B cell (primary cell): ENCODE data around the gene HNRNPC. TPM values are rescaled to one million over a fixed set of nuclear protein-coding genes. Genes with fewer than 3 reads are reported as not detected.
"Not testable (repeated sequence)": the region's sequence is repeated elsewhere in the genome, so short reads cannot be mapped to it uniquely, and the experiment has no call there.

Experiments
- ATAC-seq: fragments of 200-7000 bp; cut with Tn5 transposase; one replicate; pipeline ENCODE4 v1.10.0; 2021; ENCODE audit warnings: low read depth, mild to moderate bottlenecking, moderate number of reproducible peaks, moderate library complexity
- CTCF ChIA-PET: fragments of 350-600 bp; sonication (Branson Sonifier 250); formaldehyde crosslinking; loops from one replicate; lab custom pipeline; 2021; ENCODE audit warnings: antibody characterized with exemption, inconsistent platforms; lab: Charles Lee
- POLR2A ChIA-PET: fragments of 350-600 bp; sonication (Branson Sonifier 250); formaldehyde crosslinking; loops from one replicate; lab custom pipeline; 2021; ENCODE audit warnings: antibody characterized with exemption; lab: Charles Lee
- DNase-seq: peaks from one replicate; pipeline ENCODE4 v3.0.0; 2013
- H2AFZ ChIP-seq: 2 replicates; pipeline ENCODE4 v1.6.1; 2012; ENCODE audit warnings: mild to moderate bottlenecking, low read depth, low read length; ENCODE audit not compliant: insufficient read depth, poor library complexity, severe bottlenecking
- H3K27ac ChIP-seq, 2 donors: 1 replicate in 1 of 2; 2 replicates in 1 of 2; pipeline ENCODE4 v1.5.1; 2012 to 2013; ENCODE audit warnings: low read length in 2 of 2, mild to moderate bottlenecking in 2 of 2, moderate library complexity in 1 of 2
- H3K27me3 ChIP-seq, 4 experiments: fragments of 200-600 bp in 1 of 4; sonication (generic) in 1 of 4; replicated peaks in 1 of 4; 1 replicate in 2 of 4; 2 replicates in 2 of 4; pipeline versions ENCODE4 v1.6.1 to v1.7.0; 2013 to 2016; ENCODE audit warnings: low read length in 3 of 4, mild to moderate bottlenecking in 2 of 4, mixed read lengths in 1 of 4, moderate library complexity in 1 of 4; ENCODE audit not compliant: insufficient read depth in 4 of 4, control insufficient read depth in 3 of 4; ENCODE audit errors: control extremely low read depth in 1 of 4
- H3K36me3 ChIP-seq, 2 experiments: replicated peaks in 1 of 2; 1 replicate in 1 of 2; 2 replicates in 1 of 2; pipeline versions ENCODE4 v1.6.1 to v1.7.1; 2013; ENCODE audit warnings: low read length in 1 of 2; ENCODE audit not compliant: insufficient read depth in 2 of 2, control insufficient read depth in 1 of 2; ENCODE audit errors: control extremely low read depth in 1 of 2, extremely low read depth in 1 of 2
- H3K4me1 ChIP-seq, 2 donors: fragments of 200-600 bp in 1 of 2; sonication (generic) in 1 of 2; 1 replicate in 1 of 2; 2 replicates in 1 of 2; pipeline versions ENCODE4 v1.5.1 to v1.6.1; 2013 to 2017; ENCODE audit warnings: low read length in 2 of 2; ENCODE audit not compliant: control insufficient read depth in 2 of 2, insufficient read depth in 2 of 2
- H3K4me2 ChIP-seq: replicated peaks from 2 replicates; pipeline ENCODE3; 2012; ENCODE audit warnings: mild to moderate bottlenecking, low read depth, low read length; ENCODE audit not compliant: poor library complexity, severe bottlenecking
- H3K4me3 ChIP-seq, 5 experiments: fragments of 200-600 bp in 1 of 5; sonication (generic) in 1 of 5; 1 replicate in 3 of 5; 2 replicates in 2 of 5; pipeline versions ENCODE4 v1.5.1 to v1.7.0; 2011 to 2016; ENCODE audit warnings: low read length in 4 of 5, mild to moderate bottlenecking in 4 of 5, low read depth in 2 of 5, control low read depth in 1 of 5, moderate library complexity in 1 of 5; ENCODE audit not compliant: insufficient read depth in 1 of 5; ENCODE audit errors: control extremely low read depth in 1 of 5, extremely low read depth in 1 of 5
- H3K79me2 ChIP-seq: fragments of 200-600 bp; sonication (generic); one replicate; pipeline ENCODE4 v1.6.0; 2016; ENCODE audit warnings: low read length; ENCODE audit not compliant: control insufficient read depth, insufficient read depth
- H3K9ac ChIP-seq: fragments of 200-600 bp; sonication (generic); 2 replicates; pipeline ENCODE4 v1.6.1; 2017; ENCODE audit warnings: mild to moderate bottlenecking, low read length, moderate library complexity
- H3K9me3 ChIP-seq, 3 donors: one replicate each; pipeline versions ENCODE4 v1.6.1 to v1.7.1; 2013; ENCODE audit warnings: low read length in 2 of 3; ENCODE audit not compliant: control insufficient read depth in 2 of 3, insufficient read depth in 1 of 3; ENCODE audit errors: control extremely low read depth in 1 of 3
- H4K20me1 ChIP-seq: 2 replicates; pipeline ENCODE4 v1.6.0; 2012; ENCODE audit warnings: mild to moderate bottlenecking, low read length; ENCODE audit not compliant: insufficient read depth, control insufficient read depth, poor library complexity, severe bottlenecking
- H3K27ac Mint-ChIP-seq: one replicate; pipeline ENCODE4 v1.8.0; 2021; ENCODE audit warnings: mixed read lengths
- H3K27me3 Mint-ChIP-seq: one replicate; pipeline ENCODE4 v1.8.0; 2021; ENCODE audit warnings: mixed read lengths
- H3K4me1 Mint-ChIP-seq: one replicate; pipeline ENCODE4 v1.8.0; 2021; ENCODE audit warnings: mixed read lengths
- H3K4me3 Mint-ChIP-seq: one replicate; pipeline ENCODE4 v1.8.0; 2021; ENCODE audit warnings: mixed read lengths
- H3K9me3 Mint-ChIP-seq: one replicate; pipeline ENCODE4 v1.8.0; 2022; ENCODE audit warnings: mixed read lengths; ENCODE audit not compliant: insufficient read depth
- EZH2 ChIP-seq: IDR thresholded peaks from 2 replicates; pipeline ENCODE4 v1.6.1; 2012; ENCODE audit warnings: borderline replicate concordance, low read depth, mild to moderate bottlenecking, moderate library complexity, low read length; ENCODE audit not compliant: insufficient read depth, poor library complexity, severe bottlenecking
- WGBS: methylation state at CpG from one replicate; pipeline ENCODE4 v1.1.5; 2013; ENCODE audit warnings: missing lambda C conversion rate; ENCODE audit not compliant: insufficient coverage; 5-methylcytosine and 5-hydroxymethylcytosine counted together
- intact Hi-C: fragments of 100-400 bp; cut with micrococcal nuclease; formaldehyde crosslinking; loops from one replicate; pipeline ENCODE4 v1.10.0; 2022
- polyA plus RNA-seq: library from polyadenylated mRNA; depleted of rRNA; stranded (reverse); fragments of >200 nt; gene quantifications from 2 replicates; pipeline ENCODE4 v1.2.3, GENCODE V29; 2012
- total RNA-seq, 2 donors: library from RNA; stranded (reverse); fragments of 120-200 nt in 1 of 2; gene quantifications; 1 replicate in 1 of 2; 2 replicates in 1 of 2; pipeline versions ENCODE4 v1.2.3 to v1.2.4, GENCODE V29; 2013 to 2022
- TF ChIP-seq, protein P1 (sequence below): fragments of 200-600 bp; IDR thresholded peaks from one replicate; pipeline ENCODE4 v1.8.0; 2022; ENCODE audit warnings: antibody characterized with exemption, mild to moderate bottlenecking

HNRNPC gene
- total and polyA plus RNA-seq, 2 donors (not counting 1 experiment from before 2014, with no cell fraction given) = 358 to 497 TPM

DNA sequence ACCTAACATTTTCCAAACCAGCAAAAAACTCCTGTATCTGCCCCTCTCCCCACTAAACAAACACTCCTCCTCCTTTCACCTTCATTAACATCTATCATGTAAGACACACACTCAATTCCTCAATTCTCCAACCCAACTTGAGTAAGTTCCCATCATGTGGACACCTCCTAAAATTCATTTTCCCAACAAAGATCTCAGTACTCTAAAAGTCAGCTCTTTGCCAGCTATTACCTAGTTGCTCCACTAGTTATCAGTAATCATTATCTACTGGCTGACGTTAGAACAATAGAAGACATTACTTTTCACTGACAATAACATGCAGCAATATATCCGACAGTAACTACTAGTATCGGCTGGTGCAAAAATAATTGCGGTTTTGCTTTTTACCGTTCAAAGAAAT lies 42.1 kb downstream of the HNRNPC start:
- Histone ChIP-seq H3K36me3 (peaks cover 15 to 97% of the 10 kb centered on the region in 2 experiments), H3K9ac (no peak overlapping the region), H4K20me1 (peaks cover 84% of the 10 kb centered on the region), H3K4me3 (no peak overlapping the region), H3K27me3 (no peaks in the 10 kb centered on the region), H2AFZ (no peak overlapping the region), H3K9me3 (no peaks in the 10 kb centered on the region), H3K27ac (no peak overlapping the region), H3K79me2 (peaks cover 100% of the 10 kb centered on the region), H3K4me1 (peaks cover 0 to 1% of the 10 kb centered on the region in 2 donors), H3K4me2 (no peak overlapping the region)
- H3K27ac Mint-ChIP-seq = no peak overlapping the region
- ATAC-seq (no peak), DNase-seq (no peak)
- POLR2A ChIA-PET = interaction anchor here (0.6 kb wide), 1 partner anchor 23 kb away, joined by 5 read pairs; no protein-coding TSS in a partner anchor
- intact Hi-C loops = loop anchor here (5.0 kb wide), 1 partner anchor 35 kb away; no protein-coding TSS in a partner anchor
- H3K27me3 Mint-ChIP-seq = no peaks in the 10 kb centered on the region
- H3K4me1 Mint-ChIP-seq = peaks cover 25% of the 10 kb centered on the region
- H3K4me3 Mint-ChIP-seq = no peak overlapping the region
- TF ChIP-seq, protein P1, sequence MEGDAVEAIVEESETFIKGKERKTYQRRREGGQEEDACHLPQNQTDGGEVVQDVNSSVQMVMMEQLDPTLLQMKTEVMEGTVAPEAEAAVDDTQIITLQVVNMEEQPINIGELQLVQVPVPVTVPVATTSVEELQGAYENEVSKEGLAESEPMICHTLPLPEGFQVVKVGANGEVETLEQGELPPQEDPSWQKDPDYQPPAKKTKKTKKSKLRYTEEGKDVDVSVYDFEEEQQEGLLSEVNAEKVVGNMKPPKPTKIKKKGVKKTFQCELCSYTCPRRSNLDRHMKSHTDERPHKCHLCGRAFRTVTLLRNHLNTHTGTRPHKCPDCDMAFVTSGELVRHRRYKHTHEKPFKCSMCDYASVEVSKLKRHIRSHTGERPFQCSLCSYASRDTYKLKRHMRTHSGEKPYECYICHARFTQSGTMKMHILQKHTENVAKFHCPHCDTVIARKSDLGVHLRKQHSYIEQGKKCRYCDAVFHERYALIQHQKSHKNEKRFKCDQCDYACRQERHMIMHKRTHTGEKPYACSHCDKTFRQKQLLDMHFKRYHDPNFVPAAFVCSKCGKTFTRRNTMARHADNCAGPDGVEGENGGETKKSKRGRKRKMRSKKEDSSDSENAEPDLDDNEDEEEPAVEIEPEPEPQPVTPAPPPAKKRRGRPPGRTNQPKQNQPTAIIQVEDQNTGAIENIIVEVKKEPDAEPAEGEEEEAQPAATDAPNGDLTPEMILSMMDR = no peak
- TF ChIP-seq EZH2 = no peak
- no peaks in the 10 kb centered on the region for H3K9me3 Mint-ChIP-seq
- CTCF ChIA-PET = no interaction called here
- no CpG with 5 or more reads among the region's 5 CpGs for WGBS

DNA sequence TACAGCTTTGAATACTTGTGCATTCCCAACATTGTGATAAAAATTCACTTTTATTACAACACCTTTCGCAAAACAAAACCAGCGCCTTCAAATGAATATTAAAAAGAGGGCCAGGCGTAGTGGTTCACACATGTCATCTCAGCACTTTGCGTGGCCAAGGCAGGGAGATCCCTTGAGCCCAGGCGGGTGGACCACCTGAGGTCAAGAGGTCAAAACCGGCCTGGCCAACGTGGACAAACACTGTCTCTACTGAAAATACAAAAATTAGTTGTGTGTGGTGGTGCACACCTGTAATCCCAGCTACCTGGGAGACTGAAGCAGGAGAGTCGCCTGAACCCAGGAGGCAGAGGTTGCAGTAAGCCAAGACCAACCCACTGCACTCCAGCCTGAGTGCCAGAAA lies 42.8 kb downstream of the HNRNPC start:
- no peak for DNase-seq

DNA sequence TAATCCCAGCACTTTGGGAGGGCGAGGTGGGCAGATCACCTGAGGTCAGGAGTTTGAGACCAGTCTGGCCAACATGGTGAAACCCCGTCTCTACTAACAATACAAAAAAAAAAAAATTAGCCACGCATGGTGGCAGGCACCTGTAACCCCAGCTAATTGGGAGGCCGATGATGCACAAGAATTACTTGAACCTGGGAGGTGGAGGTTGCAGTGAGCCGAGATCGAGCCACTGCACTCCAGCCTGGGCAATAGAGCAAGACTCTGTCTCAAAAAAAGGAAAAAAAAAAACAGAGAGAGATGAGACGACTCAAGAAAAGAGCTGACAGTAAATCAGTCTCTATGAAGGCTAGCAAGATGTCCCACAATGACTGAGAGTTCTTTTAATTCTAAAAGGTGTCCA lies 44.1 kb downstream of the HNRNPC start:
- CTCF ChIA-PET, POLR2A ChIA-PET, H3K4me3 ChIP-seq, H3K4me3 Mint-ChIP-seq, H2AFZ ChIP-seq, H3K27ac ChIP-seq, H3K27me3 Mint-ChIP-seq, H3K4me2 ChIP-seq, H3K27me3 ChIP-seq, H3K9me3 Mint-ChIP-seq, DNase-seq, H3K4me1 ChIP-seq, ATAC-seq, H3K27ac Mint-ChIP-seq, H3K9me3 ChIP-seq, H3K9ac ChIP-seq: not testable (repeated sequence)
- Histone ChIP-seq H3K36me3 (peaks cover 5 to 91% of the 10 kb centered on the region in 2 experiments), H4K20me1 (peaks cover 86% of the 10 kb centered on the region), H3K79me2 (peaks cover 100% of the 10 kb centered on the region)
- 92% methylated on average over 5 of the region's 7 CpGs for WGBS
- intact Hi-C loops = loop anchor here (5.0 kb wide), 1 partner anchor 37 kb away; no protein-coding TSS in a partner anchor
- peaks cover 26% of the 10 kb centered on the region for H3K4me1 Mint-ChIP-seq

More for the DNA sequence above, 42.8 kb downstream of the HNRNPC start:
- no peak overlapping the region for H3K27ac Mint-ChIP-seq
- H3K4me2 ChIP-seq = no peak overlapping the region
- no peaks in the 10 kb centered on the region for H3K9me3 ChIP-seq
- no peak overlapping the region for H3K4me3 Mint-ChIP-seq
- CTCF ChIA-PET = interaction anchor here (0.6 kb wide), 1 partner anchor 36 kb away, joined by 3 read pairs; no protein-coding TSS in a partner anchor
- ATAC-seq = no peak
- peaks cover 100% of the 10 kb centered on the region for H3K79me2 ChIP-seq
- H2AFZ ChIP-seq = no peak overlapping the region
- H3K9me3 Mint-ChIP-seq = no peaks in the 10 kb centered on the region
- no peak overlapping the region for H3K4me3 ChIP-seq
- peaks cover 23% of the 10 kb centered on the region for H3K4me1 Mint-ChIP-seq
- H4K20me1 ChIP-seq = peaks cover 84% of the 10 kb centered on the region
- 98% methylated on average over 4 of the region's 8 CpGs for WGBS
- H3K4me1 ChIP-seq = no peaks in the 10 kb centered on the region
- TF ChIP-seq, protein P1 = no peak
- TF ChIP-seq EZH2 = no peak
- no peak overlapping the region for H3K27ac ChIP-seq
- POLR2A ChIA-PET = interaction anchor here (0.6 kb wide), 1 partner anchor 22 kb away, joined by 5 read pairs; no protein-coding TSS in a partner anchor
- intact Hi-C loops = loop anchor here (5.0 kb wide), 1 partner anchor 36 kb away; no protein-coding TSS in a partner anchor
- H3K27me3 Mint-ChIP-seq = no peaks in the 10 kb centered on the region
- no peak overlapping the region for H3K9ac ChIP-seq
- H3K27me3 ChIP-seq = no peaks in the 10 kb centered on the region
- H3K36me3 ChIP-seq = peaks cover 11 to 93% of the 10 kb centered on the region in 2 experiments
